Skeletal muscle tissue (tissue), 4 donors: ENCODE measurements around the gene RIPOR3. TPM values are rescaled to one million over a fixed set of nuclear protein-coding genes. Genes with fewer than 3 reads are reported as not detected.
"Not testable (repeated sequence)": the region's sequence is repeated elsewhere in the genome, so short reads cannot be mapped to it uniquely, and the experiment has no call there.

Experiments
- H3K27ac ChIP-seq: one replicate; pipeline ENCODE4 v1.7.0; 2013; ENCODE audit warnings: mild to moderate bottlenecking, low read depth, low read length, inconsistent platforms
- H3K27me3 ChIP-seq, 3 donors: one replicate each; pipeline ENCODE4 v1.7.0; 2013; ENCODE audit warnings: low read length in 3 of 3; ENCODE audit not compliant: control insufficient read depth in 3 of 3, insufficient read depth in 3 of 3
- H3K36me3 ChIP-seq, 3 donors: one replicate each; pipeline ENCODE4 v1.7.0; 2013; ENCODE audit warnings: low read length in 3 of 3; ENCODE audit not compliant: control insufficient read depth in 3 of 3, insufficient read depth in 3 of 3
- H3K4me1 ChIP-seq, 3 donors: one replicate each; pipeline ENCODE4 v1.7.0; 2013; ENCODE audit warnings: low read length in 3 of 3, mild to moderate bottlenecking in 3 of 3; ENCODE audit not compliant: control insufficient read depth in 3 of 3, insufficient read depth in 3 of 3
- H3K4me3 ChIP-seq, 3 donors: one replicate each; pipeline ENCODE4 v1.7.0; 2013; ENCODE audit warnings: low read length in 3 of 3
- H3K9ac ChIP-seq, 3 donors: one replicate each; pipeline ENCODE4 v1.7.0; 2013; ENCODE audit warnings: low read length in 3 of 3, mild to moderate bottlenecking in 3 of 3, moderate library complexity in 2 of 3, low read depth in 1 of 3
- H3K9me3 ChIP-seq, 3 donors: one replicate each; pipeline ENCODE4 v1.7.0; 2013; ENCODE audit warnings: low read length in 3 of 3; ENCODE audit not compliant: control insufficient read depth in 3 of 3
- total RNA-seq: library from RNA; depleted of rRNA; stranded (reverse); fragments of >200 nt; gene quantifications from one replicate; pipeline ENCODE4 v1.2.3, GENCODE V29; 2014
- donor health status: Osteomylitis.

The RIPOR3 gene
- total RNA-seq, 1 donor from 2014 or later, result 2.6 TPM

GRCh38 chr20:50600281-50600895 is 91.0 kb downstream of the RIPOR3 start:
- Histone ChIP-seq H3K27me3 (peaks cover 25 to 58% (median 26%) of the 10 kb centered on the region in 3 donors), H3K36me3 (peaks cover 0 to 2% (median 0%) of the 10 kb centered on the region in 3 donors), H3K27ac (no peak overlapping the region), H3K4me3 (no peak overlapping the region), H3K9ac (no peak overlapping the region), H3K9me3 (no peaks in the 10 kb centered on the region), H3K4me1 (peaks cover 6 to 15% (median 13%) of the 10 kb centered on the region in 3 donors)

GRCh38 chr20:50598768-50599167 is 92.6 kb downstream of the RIPOR3 start:
- peaks cover 25 to 67% (median 34%) of the 10 kb centered on the region in 3 donors for H3K27me3 ChIP-seq
- not testable (repeated sequence) for H3K4me3 ChIP-seq

GRCh38 chr20:50598074-50598473 is 93.3 kb downstream of the RIPOR3 start:
- peaks cover 25 to 62% (median 34%) of the 10 kb centered on the region in 3 donors for H3K27me3 ChIP-seq
- H3K36me3 ChIP-seq, result no peaks in the 10 kb centered on the region
- H3K27ac ChIP-seq, result no peak overlapping the region
- H3K9ac ChIP-seq, result no peak overlapping the region
- H3K4me3 ChIP-seq, result no peak overlapping the region
- H3K9me3 ChIP-seq, result no peaks in the 10 kb centered on the region
- H3K4me1 ChIP-seq, result peaks cover 7 to 24% (median 17%) of the 10 kb centered on the region in 3 donors

More at GRCh38 chr20:50598768-50599167, 92.6 kb downstream of the RIPOR3 start:
- H3K9ac ChIP-seq, H3K9me3 ChIP-seq, H3K36me3 ChIP-seq, H3K27ac ChIP-seq: not testable (repeated sequence)
- H3K4me1 ChIP-seq, result peaks cover 7 to 24% (median 17%) of the 10 kb centered on the region in 3 donors

- Histone ChIP-seq H3K27me3 (peaks cover 22 to 58% (median 34%) of the 10 kb centered on the region in 3 donors), H3K9me3 (no peaks in the 10 kb centered on the region), H3K4me3 (no peak overlapping the region)
Observed at GRCh38 chr20:50597406-50597969, 93.9 kb downstream of the RIPOR3 start.

GRCh38 chr20:50596694-50597021 is 94.7 kb downstream of the RIPOR3 start:
- no peak overlapping the region for H3K4me3 ChIP-seq
- no peak overlapping the region for H3K9ac ChIP-seq

More at GRCh38 chr20:50597406-50597969, 93.9 kb downstream of the RIPOR3 start:
- Histone ChIP-seq H3K4me1 (peaks cover 13 to 29% (median 21%) of the 10 kb centered on the region in 3 donors), H3K27ac (no peak overlapping the region), H3K36me3 (no peaks in the 10 kb centered on the region), H3K9ac (no peak overlapping the region)

GRCh38 chr20:50595988-50596693 is 95.2 kb downstream of the RIPOR3 start:
- no peaks in the 10 kb centered on the region for H3K9me3 ChIP-seq
- no peak overlapping the region for H3K27ac ChIP-seq
- H3K27me3 ChIP-seq, result peaks cover 19 to 46% (median 29%) of the 10 kb centered on the region in 3 donors
- no peaks in the 10 kb centered on the region for H3K36me3 ChIP-seq
- peaks cover 20 to 41% (median 28%) of the 10 kb centered on the region in 3 donors for H3K4me1 ChIP-seq
- H3K4me3 ChIP-seq, result no peak overlapping the region
- peak overlapping the region in 1 of 3 donors; percentile 21 for H3K9ac ChIP-seq

More at GRCh38 chr20:50596694-50597021, 94.7 kb downstream of the RIPOR3 start:
- Histone ChIP-seq H3K9me3 (no peaks in the 10 kb centered on the region), H3K4me1 (peaks cover 20 to 38% (median 28%) of the 10 kb centered on the region in 3 donors), H3K27me3 (peaks cover 19 to 50% (median 33%) of the 10 kb centered on the region in 3 donors), H3K27ac (no peak overlapping the region), H3K36me3 (no peaks in the 10 kb centered on the region)

GRCh38 chr20:50595433-50595895 is 95.9 kb downstream of the RIPOR3 start:
- Histone ChIP-seq H3K4me3 (no peak overlapping the region), H3K9me3 (no peaks in the 10 kb centered on the region), H3K9ac (peak overlapping the region in 1 of 3 donors; percentile 21)

GRCh38 chr20:50594591-50595432 is 96.5 kb downstream of the RIPOR3 start:
- Histone ChIP-seq H3K9me3 (no peaks in the 10 kb centered on the region), H3K36me3 (peaks cover 0 to 3% (median 0%) of the 10 kb centered on the region in 3 donors), H3K4me3 (no peak overlapping the region), H3K4me1 (peaks cover 20 to 41% (median 28%) of the 10 kb centered on the region in 3 donors), H3K27me3 (peaks cover 19 to 42% (median 24%) of the 10 kb centered on the region in 3 donors), H3K27ac (no peak overlapping the region), H3K9ac (no peak overlapping the region)

More at GRCh38 chr20:50595433-50595895, 95.9 kb downstream of the RIPOR3 start:
- Histone ChIP-seq H3K27me3 (peaks cover 19 to 44% (median 28%) of the 10 kb centered on the region in 3 donors), H3K36me3 (no peaks in the 10 kb centered on the region), H3K27ac (no peak overlapping the region), H3K4me1 (peaks cover 20 to 41% (median 28%) of the 10 kb centered on the region in 3 donors)

GRCh38 chr20:50594231-50594590 is 97.1 kb downstream of the RIPOR3 start:
- no peak overlapping the region for H3K9ac ChIP-seq
- peaks cover 19 to 38% (median 21%) of the 10 kb centered on the region in 3 donors for H3K27me3 ChIP-seq

More at GRCh38 chr20:50594231-50594590, 97.1 kb downstream of the RIPOR3 start:
- Histone ChIP-seq H3K27ac (no peak overlapping the region), H3K4me3 (no peak overlapping the region), H3K4me1 (peaks cover 20 to 41% (median 27%) of the 10 kb centered on the region in 3 donors), H3K36me3 (peaks cover 0 to 7% (median 0%) of the 10 kb centered on the region in 3 donors), H3K9me3 (no peaks in the 10 kb centered on the region)
